OCI-LY1 (cell line): Measurements from ENCODE around the gene DGKB.

Experiments used
- H2AFZ ChIP-seq: fragments of 200-600 bp; sonication (generic), shearing (Covaris generic); 2 replicates; pipeline ENCODE4 v1.6.0; 2014; ENCODE audit warnings: antibody characterized with exemption, mild to moderate bottlenecking, low read length
- H3F3A ChIP-seq: fragments of 200-600 bp; sonication (generic), shearing (Covaris generic); 2 replicates; pipeline ENCODE4 v1.6.0; 2014; ENCODE audit warnings: mild to moderate bottlenecking, antibody characterized with exemption, low read length, moderate library complexity; ENCODE audit not compliant: insufficient read depth
- H3K27ac ChIP-seq: fragments of 200-600 bp; sonication (generic); 2 replicates; pipeline ENCODE4 v1.5.1; 2014; ENCODE audit warnings: low read length, mixed run types, mild to moderate bottlenecking, low read depth; ENCODE audit not compliant: poor library complexity, severe bottlenecking
- H3K27me3 ChIP-seq: fragments of 200-600 bp; sonication (generic); 2 replicates; pipeline ENCODE4 v1.6.0; 2014; ENCODE audit warnings: antibody characterized with exemption, mild to moderate bottlenecking, low read length, moderate library complexity; ENCODE audit not compliant: insufficient read depth
- H3K36me3 ChIP-seq: fragments of 200-600 bp; sonication (generic); 2 replicates; pipeline ENCODE4 v1.6.1; 2014; ENCODE audit warnings: mild to moderate bottlenecking, antibody characterized with exemption, low read length, moderate library complexity, mixed read lengths; ENCODE audit not compliant: insufficient read depth
- H3K4me1 ChIP-seq: fragments of 200-600 bp; sonication (generic); 2 replicates; pipeline ENCODE4 v1.5.1; 2014; ENCODE audit warnings: mild to moderate bottlenecking, low read length, moderate library complexity; ENCODE audit not compliant: insufficient read depth, severe bottlenecking
- H3K4me2 ChIP-seq: fragments of 200-600 bp; sonication (generic), shearing (Covaris generic); 2 replicates; pipeline ENCODE4 v1.6.1; 2014; ENCODE audit warnings: low read length
- H3K4me3 ChIP-seq: fragments of 200-600 bp; sonication (generic); 2 replicates; pipeline ENCODE4 v1.5.1; 2014; ENCODE audit warnings: low read length, low read depth, mild to moderate bottlenecking, mixed read lengths; ENCODE audit not compliant: poor library complexity, severe bottlenecking
- H3K79me2 ChIP-seq: fragments of 200-600 bp; shearing (Covaris generic); 2 replicates; pipeline ENCODE4 v1.6.1; 2016; ENCODE audit warnings: mixed run types, low read length, mixed read lengths; ENCODE audit not compliant: insufficient read depth
- H3K9ac ChIP-seq: fragments of 200-600 bp; sonication (generic), shearing (Covaris generic); 2 replicates; pipeline ENCODE4 v1.6.1; 2014; ENCODE audit warnings: mild to moderate bottlenecking, low read length, mixed read lengths
- H3K9me2 ChIP-seq: fragments of 200-600 bp; sonication (generic), shearing (Covaris generic); 2 replicates; pipeline ENCODE4 v1.6.1; 2014; ENCODE audit warnings: low read depth, mild to moderate bottlenecking, low read length, mixed read lengths
- H3K9me3 ChIP-seq: fragments of 200-600 bp; shearing (Covaris generic); 2 replicates; pipeline ENCODE4 v1.6.1; 2014; ENCODE audit warnings: low read length, mixed read lengths
- H4K20me1 ChIP-seq: fragments of 200-600 bp; sonication (generic), shearing (Covaris generic); 2 replicates; pipeline ENCODE4 v1.6.0; 2016; ENCODE audit warnings: mild to moderate bottlenecking, low read length; ENCODE audit not compliant: insufficient read depth
- CTCF ChIP-seq: fragments of 200-600 bp; sonication (generic), shearing (Covaris generic); IDR thresholded peaks from 2 replicates; pipeline ENCODE4 v1.5.1; 2017; ENCODE audit warnings: mild to moderate bottlenecking, antibody characterized with exemption, low read length, moderate library complexity, mixed read lengths
- EZH2 ChIP-seq: fragments of 200-600 bp; sonication (generic), shearing (Covaris generic); IDR thresholded peaks from 2 replicates; pipeline ENCODE4 v1.8.0; 2017; ENCODE audit warnings: borderline replicate concordance, mixed run types, mild to moderate bottlenecking, antibody characterized with exemption, low read length, moderate library complexity, mixed read lengths

DGKB gene

GRCh38 chr7:14579971-14580370 lies 322.6 kb downstream of the DGKB start:
- no peak overlapping the region for H3K27ac ChIP-seq
- TF ChIP-seq CTCF (no peak), EZH2 (no peak)
- no peaks in the 10 kb centered on the region for H3K9me2 ChIP-seq
- H3K36me3 ChIP-seq: no peaks in the 10 kb centered on the region
- no peak overlapping the region for H2AFZ ChIP-seq
- H3K27me3 ChIP-seq: no peaks in the 10 kb centered on the region
- no peak overlapping the region for H3K4me3 ChIP-seq
- H3K9me3 ChIP-seq: no peaks in the 10 kb centered on the region
- H4K20me1 ChIP-seq: no peaks in the 10 kb centered on the region
- H3K4me2 ChIP-seq: no peak overlapping the region
- H3F3A ChIP-seq: no peaks in the 10 kb centered on the region
- H3K79me2 ChIP-seq: no peaks in the 10 kb centered on the region
- no peak overlapping the region for H3K9ac ChIP-seq
- no peaks in the 10 kb centered on the region for H3K4me1 ChIP-seq

DNA sequence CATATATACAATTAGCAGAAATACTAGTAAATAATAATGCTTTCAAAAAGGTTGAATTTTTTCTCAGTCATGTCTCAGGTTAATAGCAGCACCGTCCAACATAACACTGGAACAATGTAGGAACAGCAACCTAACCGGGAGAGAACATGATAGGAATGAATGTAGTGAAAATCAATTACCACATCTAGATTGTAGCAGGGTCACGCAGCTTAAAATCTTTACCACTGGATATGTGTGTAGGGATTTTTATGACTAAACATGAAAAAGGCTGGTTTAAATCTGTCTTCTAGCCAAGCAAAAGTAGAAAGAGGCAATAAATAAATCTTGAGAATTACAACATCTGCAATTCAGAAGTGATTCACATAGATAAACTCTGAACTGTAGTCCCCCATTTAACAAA lies 326.0 kb downstream of the DGKB start:
- no peak overlapping the region for H3K9ac ChIP-seq
- H3K4me2 ChIP-seq: no peak overlapping the region
- H3K36me3 ChIP-seq: no peaks in the 10 kb centered on the region
- no peaks in the 10 kb centered on the region for H3K79me2 ChIP-seq
- H3K4me3 ChIP-seq: no peak overlapping the region
- H3F3A ChIP-seq: no peaks in the 10 kb centered on the region
- no peaks in the 10 kb centered on the region for H4K20me1 ChIP-seq
- TF ChIP-seq CTCF (no peak), EZH2 (no peak)
- H2AFZ ChIP-seq: no peak overlapping the region
- H3K4me1 ChIP-seq: no peaks in the 10 kb centered on the region
- H3K9me2 ChIP-seq: no peaks in the 10 kb centered on the region
- H3K9me3 ChIP-seq: no peaks in the 10 kb centered on the region
- no peaks in the 10 kb centered on the region for H3K27me3 ChIP-seq
- H3K27ac ChIP-seq: no peak overlapping the region

DNA sequence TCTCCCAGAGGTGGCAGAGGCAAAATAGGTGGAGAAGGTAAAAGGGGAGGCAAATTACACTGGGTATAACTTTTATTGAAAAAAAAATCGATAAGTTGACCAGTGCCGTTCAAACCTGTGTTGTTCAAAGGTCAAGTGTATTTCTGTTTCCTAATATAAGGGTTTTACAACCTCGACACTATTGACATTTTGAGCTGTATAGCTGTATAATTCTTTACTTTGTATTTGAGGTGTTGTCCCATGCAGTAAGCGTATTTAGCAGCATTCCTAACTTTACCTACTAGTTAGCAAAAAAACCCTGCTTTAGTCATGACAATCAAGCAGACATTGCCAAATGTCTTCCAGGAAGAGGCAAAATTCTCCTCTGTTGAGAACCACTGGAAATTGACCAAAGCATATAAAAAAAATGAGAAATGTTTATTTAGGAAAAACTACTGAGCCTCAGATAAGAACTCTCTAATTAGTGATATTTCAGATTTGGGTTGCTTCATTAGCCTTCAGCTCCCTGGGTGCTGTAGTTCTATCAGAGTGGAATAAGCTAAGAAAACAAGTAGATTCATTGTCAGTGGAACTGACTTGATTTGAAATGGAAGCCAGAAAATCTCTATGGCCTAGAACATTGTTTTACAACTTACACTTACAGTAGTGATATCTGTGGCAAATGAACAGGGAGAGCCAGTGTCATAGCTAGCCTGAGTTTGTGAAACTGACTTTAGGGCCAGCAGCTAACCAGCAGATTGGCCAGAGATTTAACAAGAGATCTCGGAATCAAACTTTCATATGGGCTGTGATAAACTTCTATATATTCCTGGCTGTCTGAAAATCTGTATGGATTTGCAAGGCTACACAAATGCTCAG lies 331.6 kb downstream of the DGKB start:
- Histone ChIP-seq H3K9me3 (no peaks in the 10 kb centered on the region), H3K36me3 (no peaks in the 10 kb centered on the region), H3K4me1 (no peaks in the 10 kb centered on the region), H3K9ac (no peak overlapping the region), H3K4me3 (no peak overlapping the region), H3F3A (no peaks in the 10 kb centered on the region), H3K79me2 (no peaks in the 10 kb centered on the region), H3K4me2 (no peak overlapping the region), H3K27ac (no peak overlapping the region), H2AFZ (no peak overlapping the region), H4K20me1 (no peaks in the 10 kb centered on the region), H3K27me3 (no peaks in the 10 kb centered on the region), H3K9me2 (no peaks in the 10 kb centered on the region; the same call in 1 of the 2 replicates)
- no peak for TF ChIP-seq CTCF
- TF ChIP-seq EZH2: no peak
